Measurements from ENCODE around the gene SCO2. TPM values are rescaled to one million over a fixed set of nuclear protein-coding genes. Genes with fewer than 3 reads are reported as not detected.

SCO2 gene
- total and polyA plus RNA-seq, 2 of the 4 experiments (the other 2 are of a cell fraction) = 1.3 to 1.9 TPM

- Histone ChIP-seq H3K4ac (ENCODE audit: low read depth, low read length) (no peak overlapping the region), H3K9ac (ENCODE audit: low read depth, low read length) (no peak overlapping the region), H4K20me1 (ENCODE audit: insufficient read depth, low read length) (no peaks in the 10 kb centered on the region), H3K23ac (ENCODE audit: low read depth, low read length) (no peak overlapping the region), H3K4me2 (ENCODE audit: low read depth, low read length) (no peak overlapping the region), H3K9me1 (ENCODE audit: insufficient read depth, low read length) (no peaks in the 10 kb centered on the region), H3K27me3 (ENCODE audit: control insufficient read depth, insufficient read depth, low read length) (peaks cover 63% of the 10 kb centered on the region), H3K9me3 (ENCODE audit: control insufficient read depth, insufficient read depth, low read length) (no peaks in the 10 kb centered on the region), H3K14ac (replicated peaks; ENCODE audit: low read depth, low read length) (no peak overlapping the region), H4K91ac (ENCODE audit: insufficient read depth, low read depth, low read length) (no peak overlapping the region), H2AK9ac (replicated peaks; ENCODE audit: low read depth, low read length, poor library complexity) (no peak overlapping the region), H2BK120ac (ENCODE audit: low read depth, low read length) (no peak overlapping the region), H2BK20ac (ENCODE audit: low read depth, low read length) (no peak overlapping the region), H3K56ac (ENCODE audit: extremely low read depth, insufficient read depth, low read length) (no peak overlapping the region), H3K27ac (ENCODE audit: insufficient read depth, low read length) (no peak overlapping the region), H2BK15ac (ENCODE audit: low read depth, low read length) (no peak overlapping the region), H2BK5ac (ENCODE audit: low read depth, low read length, poor library complexity, severe bottlenecking) (no peak overlapping the region), H4K8ac (ENCODE audit: low read depth in 2 of 2, low read length in 2 of 2) (no peak overlapping the region), H3K4me1 (ENCODE audit: control insufficient read depth, insufficient read depth, low read length) (no peaks in the 10 kb centered on the region), H4K5ac (ENCODE audit: low read depth, low read length) (no peak overlapping the region), H3K79me1 (ENCODE audit: low read depth in 1 of 2, low read length in 2 of 2) (no peaks in the 10 kb centered on the region), H3K36me3 (ENCODE audit: control insufficient read depth, insufficient read depth, low read length) (no peaks in the 10 kb centered on the region), H2AFZ (replicated peaks; ENCODE audit: low read length, poor library complexity) (peak overlapping the region; percentile 51), H3K4me3 (ENCODE audit: insufficient read depth, low read depth, low read length) (no peak overlapping the region), H3K18ac (ENCODE audit: low read depth, low read length) (no peak overlapping the region), H2AK5ac (ENCODE audit: low read depth, low read length) (no peak overlapping the region)
- dilution Hi-C loops (cut with HindIII; ENCODE audit: low sequenced_read_pairs, unreplicated experiment) = no loop called here
- WGBS, 2 experiments (ENCODE audit: extremely low coverage in 2 of 2, insufficient read length in 1 of 2) = 86% methylated on average over 2 of the region's 11 CpGs; no CpG with 5 or more reads in 1 of the 2 experiments
- ATAC-seq (ENCODE audit: low read depth) = no peak
- intact Hi-C loops (cut with micrococcal nuclease) = no loop called here
- POLR2A ChIA-PET (ENCODE audit: unreplicated experiment) = no interaction called here
- in situ Hi-C loops (cut with MboI; ENCODE audit: low sequenced_read_pairs) = no loop called here
- TF ChIP-seq MAFK (IDR thresholded peaks at IDR 0.05; ENCODE audit: low read depth, low read length) (no peak), FOS (IDR thresholded peaks at IDR 0.05; ENCODE audit: low read depth, low read length) (no peak), SMC3 (IDR thresholded peaks at IDR 0.05; ENCODE audit: low read depth, low read length) (no peak), POLR2A (IDR thresholded peaks at IDR 0.05; ENCODE audit: low read depth, low read length) (no peak), CEBPB (IDR thresholded peaks at IDR 0.05; ENCODE audit: low read depth, low read length) (no peak), RAD21 (IDR thresholded peaks at IDR 0.05; ENCODE audit: low read length) (no peak), MXI1 (IDR thresholded peaks at IDR 0.05; ENCODE audit: borderline replicate concordance, low read depth, low read length) (no peak)
- CTCF ChIA-PET = interaction anchor here (1.3 kb wide), 1 partner anchor 12 kb away, joined by 4 read pairs; the partner anchor contains the start of gene SYCE3
- BruUV-seq (replicated peaks) = no TSS peak
- DNase-seq = no peak
These were observed 25.9 kb upstream of the SCO2 start for GRCh38 chr22:50551160-50551752.
